Trophoblast cell (in vitro differentiated cells and primary cell): ENCODE data around the gene ME2.

Source experiments
- DNase-seq, 2 donors: peaks; one replicate each; pipeline ENCODE4 v3.0.0-alpha.2; 2016
- H2AFZ ChIP-seq: 2 replicates; pipeline ENCODE4 v1.6.1; 2013; ENCODE audit warnings: low read length, moderate library complexity, mild to moderate bottlenecking; ENCODE audit not compliant: insufficient read depth, poor library complexity
- H2AK5ac ChIP-seq: 2 replicates; pipeline ENCODE4 v1.6.1; 2013; ENCODE audit warnings: mild to moderate bottlenecking, low read length
- H2BK120ac ChIP-seq: 2 replicates; pipeline ENCODE4 v1.6.1; 2013; ENCODE audit warnings: low read length, mild to moderate bottlenecking, moderate library complexity; ENCODE audit not compliant: insufficient read depth, poor library complexity
- H2BK12ac ChIP-seq: 2 replicates; pipeline ENCODE4 v1.6.1; 2013; ENCODE audit warnings: mild to moderate bottlenecking, low read length, moderate library complexity
- H2BK5ac ChIP-seq: 2 replicates; pipeline ENCODE4 v1.6.1; 2013; ENCODE audit warnings: low read length, low read depth, moderate library complexity, mild to moderate bottlenecking; ENCODE audit not compliant: poor library complexity
- H3K14ac ChIP-seq: 2 replicates; pipeline ENCODE4 v1.6.1; 2013; ENCODE audit warnings: mild to moderate bottlenecking, low read length
- H3K18ac ChIP-seq: 2 replicates; pipeline ENCODE4 v1.6.1; 2013; ENCODE audit warnings: mild to moderate bottlenecking, low read length
- H3K23ac ChIP-seq: 2 replicates; pipeline ENCODE4 v1.6.1; 2013; ENCODE audit warnings: low read length
- H3K27ac ChIP-seq: 2 replicates; pipeline ENCODE4 v1.5.1; 2013; ENCODE audit warnings: low read depth, mild to moderate bottlenecking, inconsistent platforms, low read length, moderate library complexity
- H3K27me3 ChIP-seq: 2 replicates; pipeline ENCODE4 v1.6.1; 2013; ENCODE audit warnings: inconsistent platforms, mild to moderate bottlenecking, low read length, moderate library complexity; ENCODE audit not compliant: insufficient read depth
- H3K36me3 ChIP-seq, 2 experiments: 1 replicate in 1 of 2; 2 replicates in 1 of 2; pipeline ENCODE4 v1.6.1; 2013; ENCODE audit warnings: low read length in 2 of 2, mild to moderate bottlenecking in 2 of 2, moderate library complexity in 1 of 2; ENCODE audit not compliant: insufficient read depth in 2 of 2, control insufficient read depth in 1 of 2
- H3K4ac ChIP-seq: 2 replicates; pipeline ENCODE4 v1.6.1; 2013; ENCODE audit warnings: low read depth, mild to moderate bottlenecking, low read length, moderate library complexity
- H3K4me1 ChIP-seq, 2 experiments: 1 replicate in 1 of 2; 2 replicates in 1 of 2; pipeline ENCODE4 v1.6.1; 2013; ENCODE audit warnings: low read length in 2 of 2, mild to moderate bottlenecking in 2 of 2, moderate library complexity in 1 of 2; ENCODE audit not compliant: insufficient read depth in 2 of 2, control insufficient read depth in 1 of 2
- H3K4me2 ChIP-seq: 2 replicates; pipeline ENCODE4 v1.6.1; 2013; ENCODE audit warnings: inconsistent platforms, mild to moderate bottlenecking, low read length, moderate library complexity
- H3K4me3 ChIP-seq: 2 replicates; pipeline ENCODE4 v1.5.1; 2013; ENCODE audit warnings: mild to moderate bottlenecking, low read depth, low read length, inconsistent platforms
- H3K79me1 ChIP-seq: one replicate; pipeline ENCODE4 v1.6.1; 2013; ENCODE audit warnings: low read length
- H3K79me2 ChIP-seq: 2 replicates; pipeline ENCODE4 v1.6.1; 2013; ENCODE audit warnings: low read length, mild to moderate bottlenecking; ENCODE audit not compliant: control insufficient read depth, insufficient read depth, poor library complexity
- H3K9ac ChIP-seq: 2 replicates; pipeline ENCODE4 v1.6.1; 2013; ENCODE audit warnings: mild to moderate bottlenecking, low read length
- H3K9me3 ChIP-seq: 2 replicates; pipeline ENCODE4 v1.6.1; 2013; ENCODE audit warnings: low read depth, mild to moderate bottlenecking, control low read depth, inconsistent platforms, low read length; ENCODE audit not compliant: insufficient read depth
- H4K12ac ChIP-seq: 2 replicates; pipeline ENCODE4 v1.6.1; 2013; ENCODE audit warnings: low read depth, mild to moderate bottlenecking, low read length, moderate library complexity
- H4K8ac ChIP-seq: 2 replicates; pipeline ENCODE4 v1.6.1; 2013; ENCODE audit warnings: low read depth, mild to moderate bottlenecking, low read length, moderate library complexity
- H4K91ac ChIP-seq: one replicate; pipeline ENCODE4 v1.6.1; 2013; ENCODE audit warnings: low read depth, mild to moderate bottlenecking, low read length, moderate library complexity
- WGBS: extraction: QIAGEN DNeasy Blood & Tissue Kit; methylation state at CpG from one replicate; pipeline ENCODE4 v1.1.7; 2013; ENCODE audit warnings: missing lambda C conversion rate; ENCODE audit not compliant: insufficient read length, insufficient coverage; ENCODE audit errors: extremely low coverage; 5-methylcytosine and 5-hydroxymethylcytosine counted together

The ME2 gene

DNA sequence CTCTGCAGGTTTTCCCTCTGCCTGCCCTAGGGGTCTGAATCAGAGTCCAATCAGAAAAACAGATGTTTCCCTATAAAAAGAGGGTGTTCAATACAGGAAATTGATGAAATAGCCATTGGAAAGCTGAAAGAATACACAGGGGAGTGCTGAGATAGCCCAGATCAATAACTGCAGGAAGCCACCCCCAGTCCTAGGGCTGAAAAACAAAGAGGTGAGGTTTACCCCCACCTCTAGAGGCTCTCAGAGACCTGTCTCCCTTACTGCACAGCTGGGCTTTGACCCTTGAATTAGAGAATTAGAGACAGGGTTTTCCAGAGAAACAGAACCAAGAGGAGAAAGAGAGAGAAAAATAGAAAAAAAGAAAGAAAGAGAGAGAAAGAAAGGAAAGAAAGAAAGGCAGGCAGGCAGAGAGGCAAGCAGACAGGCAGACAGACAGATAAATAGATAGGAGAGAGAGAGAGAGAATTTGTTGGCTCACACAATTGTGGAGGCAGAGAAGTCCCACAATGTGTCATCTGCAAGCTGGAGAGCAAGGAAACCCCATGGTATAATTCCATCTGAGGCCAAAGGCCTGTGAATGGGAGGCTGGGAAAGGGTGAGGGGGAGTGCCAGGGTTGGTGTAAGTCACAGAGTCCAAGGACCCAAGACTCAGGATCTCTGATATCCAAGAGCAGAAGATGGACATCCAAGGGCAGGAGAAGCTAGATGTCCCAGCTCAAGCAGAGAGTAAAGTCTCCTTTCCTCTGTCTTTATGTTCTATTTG lies 18.9 kb upstream of the ME2 start:
- Histone ChIP-seq H3K9me3 (no peaks in the 10 kb centered on the region), H3K27me3 (no peaks in the 10 kb centered on the region), H4K91ac (no peak overlapping the region), H3K14ac (no peak overlapping the region), H3K36me3 (no peaks in the 10 kb centered on the region), H3K27ac (no peak overlapping the region), H3K18ac (no peak overlapping the region), H3K9ac (no peak overlapping the region), H3K79me1 (no peaks in the 10 kb centered on the region), H3K4ac (no peak overlapping the region), H4K12ac (no peak overlapping the region), H2AK5ac (no peak overlapping the region), H2BK12ac (no peak overlapping the region), H3K4me1 (no peaks in the 10 kb centered on the region), H4K8ac (no peak overlapping the region), H3K4me3 (no peak overlapping the region), H2AFZ (no peak overlapping the region), H3K79me2 (no peaks in the 10 kb centered on the region), H3K23ac (no peak overlapping the region), H2BK120ac (no peak overlapping the region), H3K4me2 (no peak overlapping the region), H2BK5ac (no peak overlapping the region)
- no peak for DNase-seq

DNA sequence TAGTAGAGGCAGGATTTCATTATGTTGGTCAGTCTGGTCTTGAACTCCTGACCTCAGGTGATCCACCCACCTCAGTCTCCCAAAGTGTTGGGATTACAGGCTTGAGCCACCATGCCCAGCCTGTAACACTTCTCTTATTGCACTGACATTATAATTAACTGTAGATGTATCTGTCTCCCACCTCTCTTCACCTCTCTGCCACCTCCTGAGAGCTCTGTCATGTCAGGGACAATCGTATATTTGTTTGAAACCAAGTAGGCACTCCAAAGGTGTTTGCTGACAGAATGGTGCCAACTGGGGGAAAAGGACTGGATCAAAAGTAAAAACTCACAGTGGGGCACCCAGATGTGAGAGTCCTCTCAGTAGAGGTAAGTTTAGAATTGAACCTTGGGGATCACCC lies 17.3 kb upstream of the ME2 start:
- Histone ChIP-seq H3K23ac (no peak overlapping the region), H3K9me3 (no peaks in the 10 kb centered on the region), H3K79me1 (no peaks in the 10 kb centered on the region), H4K8ac (no peak overlapping the region), H3K4ac (no peak overlapping the region), H4K91ac (no peak overlapping the region), H3K27ac (no peak overlapping the region), H3K79me2 (no peaks in the 10 kb centered on the region), H2BK12ac (no peak overlapping the region), H3K4me1 (no peaks in the 10 kb centered on the region), H3K4me3 (no peak overlapping the region), H3K14ac (no peak overlapping the region), H3K18ac (no peak overlapping the region), H3K9ac (no peak overlapping the region), H4K12ac (no peak overlapping the region), H2AK5ac (no peak overlapping the region), H3K4me2 (no peak overlapping the region), H3K36me3 (no peaks in the 10 kb centered on the region), H2BK120ac (no peak overlapping the region), H3K27me3 (no peaks in the 10 kb centered on the region), H2AFZ (no peak overlapping the region), H2BK5ac (no peak overlapping the region)
- WGBS: no CpG with 5 or more reads among the region's 1 CpG
- no peak for DNase-seq

DNA sequence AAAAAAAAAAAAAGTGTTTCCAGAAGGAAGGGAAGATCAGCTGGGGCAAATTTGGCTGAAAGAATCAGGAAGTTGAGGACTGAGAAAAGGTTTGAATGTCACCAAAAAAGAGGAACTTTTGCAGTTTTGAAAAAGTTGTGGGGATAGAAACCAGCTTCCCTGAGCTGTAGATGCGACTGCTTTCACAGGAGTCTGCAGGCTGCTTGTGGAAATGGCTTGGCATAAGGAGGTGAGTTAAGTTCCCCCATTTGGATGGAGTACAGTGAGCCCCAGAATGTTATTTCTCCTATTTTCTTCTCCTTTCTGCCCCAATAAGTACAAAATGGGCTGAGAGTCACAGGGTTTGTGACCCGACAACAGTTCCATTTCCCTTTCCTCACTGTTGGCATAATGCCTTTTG lies 16.5 kb upstream of the ME2 start:
- H4K12ac ChIP-seq: no peak overlapping the region
- H3K4me1 ChIP-seq: no peaks in the 10 kb centered on the region
- H3K4me3 ChIP-seq: no peak overlapping the region
- H3K4ac ChIP-seq: no peak overlapping the region
- H4K8ac ChIP-seq: no peak overlapping the region
- H3K79me2 ChIP-seq: no peaks in the 10 kb centered on the region
- no peak overlapping the region for H3K18ac ChIP-seq
- H3K79me1 ChIP-seq: no peaks in the 10 kb centered on the region
- no peaks in the 10 kb centered on the region for H3K9me3 ChIP-seq
- H4K91ac ChIP-seq: no peak overlapping the region
- H2AK5ac ChIP-seq: no peak overlapping the region
- H3K27me3 ChIP-seq: no peaks in the 10 kb centered on the region
- H2BK120ac ChIP-seq: no peak overlapping the region
- no peak overlapping the region for H3K14ac ChIP-seq
- no peak for DNase-seq
- H2BK12ac ChIP-seq: no peak overlapping the region
- H3K36me3 ChIP-seq: no peaks in the 10 kb centered on the region
- no peak overlapping the region for H2AFZ ChIP-seq
- H3K4me2 ChIP-seq: no peak overlapping the region
- H3K9ac ChIP-seq: no peak overlapping the region
- H2BK5ac ChIP-seq: no peak overlapping the region
- H3K23ac ChIP-seq: no peak overlapping the region
- no CpG with 5 or more reads among the region's 2 CpGs for WGBS
- H3K27ac ChIP-seq: no peak overlapping the region

DNA sequence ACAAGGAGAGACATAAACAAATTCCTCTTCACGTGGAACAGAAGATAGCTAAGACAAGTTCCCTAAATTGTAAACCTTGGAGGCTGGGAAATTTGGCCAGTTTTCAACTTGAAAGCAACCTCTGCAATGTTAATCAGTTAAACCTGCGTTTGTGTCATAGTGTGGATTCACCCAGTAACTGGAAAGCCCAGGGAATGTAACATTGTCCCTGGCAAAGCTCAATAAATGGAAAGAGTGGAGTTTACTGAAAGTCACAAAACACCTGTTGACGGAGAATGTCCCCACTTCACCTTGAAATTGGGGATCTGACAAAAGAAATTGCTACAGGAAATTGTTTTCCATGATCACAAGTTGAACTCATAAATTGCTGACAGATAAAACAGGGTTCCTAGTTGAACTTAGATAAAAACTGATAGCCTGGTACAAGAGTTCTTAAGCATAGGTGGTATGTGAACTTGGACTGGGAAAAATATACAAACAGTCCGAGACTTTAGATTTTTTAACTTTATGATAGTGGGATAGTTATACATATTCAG lies 15.0 kb upstream of the ME2 start:
- Histone ChIP-seq H3K9ac (no peak overlapping the region), H3K4me1 (no peaks in the 10 kb centered on the region), H4K12ac (no peak overlapping the region), H3K27me3 (no peaks in the 10 kb centered on the region), H2BK120ac (no peak overlapping the region), H4K8ac (no peak overlapping the region), H3K14ac (no peak overlapping the region), H3K79me1 (no peaks in the 10 kb centered on the region), H3K79me2 (no peaks in the 10 kb centered on the region), H3K36me3 (no peaks in the 10 kb centered on the region), H3K4ac (no peak overlapping the region), H3K27ac (no peak overlapping the region), H4K91ac (no peak overlapping the region), H3K18ac (no peak overlapping the region), H3K4me2 (no peak overlapping the region), H3K23ac (no peak overlapping the region), H2AK5ac (no peak overlapping the region), H2BK5ac (no peak overlapping the region), H2AFZ (no peak overlapping the region), H3K4me3 (no peak overlapping the region), H2BK12ac (no peak overlapping the region), H3K9me3 (no peaks in the 10 kb centered on the region)
- WGBS: no CpG with 5 or more reads among the region's 4 CpGs
- no peak for DNase-seq
